SK-N-SH treated with all-trans-retinoic acid at 6 μM for 48 hours (cell line): ENCODE data around the gene CASP3.

ENCODE experiments used
- ATAC-seq: fragments of 200-7000 bp; cut with Tn5 transposase; 3 replicates; pipeline ENCODE4 v1.9.1; 2020; ENCODE audit warnings: mild to moderate bottlenecking, moderate library complexity
- ARNTL ChIP-seq: fragments of 450-650 bp; formaldehyde crosslinking; IDR thresholded peaks from 2 replicates; pipeline ENCODE4 v1.5.0; 2020; ENCODE audit warnings: low read depth, mild to moderate bottlenecking, moderate library complexity, borderline replicate concordance
- BACH2 ChIP-seq: fragments of 250-450 bp; sonication (Bioruptor Pico); IDR thresholded peaks from 2 replicates; pipeline ENCODE4 v1.9.0; 2021; ENCODE audit warnings: mild to moderate bottlenecking, borderline replicate concordance
- CREB5 ChIP-seq: fragments of 250-450 bp; sonication (Bioruptor Pico); IDR thresholded peaks from 2 replicates; pipeline ENCODE4 v1.5.1; 2020; ENCODE audit warnings: low read depth, mild to moderate bottlenecking, moderate library complexity
- CSDC2 ChIP-seq: fragments of 250-450 bp; sonication (Bioruptor Pico); IDR thresholded peaks from 2 replicates; pipeline ENCODE4 v1.5.0; 2020; ENCODE audit warnings: mild to moderate bottlenecking, moderate library complexity
- ESRRG ChIP-seq: fragments of 250-450 bp; sonication (Bioruptor Pico); IDR thresholded peaks from 2 replicates; pipeline ENCODE4 v1.6.1; 2021; ENCODE audit warnings: mild to moderate bottlenecking
- GLIS3 ChIP-seq: fragments of 250-450 bp; sonication (Bioruptor Pico); IDR thresholded peaks from 2 replicates; pipeline ENCODE4 v1.5.0; 2020; ENCODE audit warnings: mild to moderate bottlenecking, moderate library complexity
- ISL1 ChIP-seq: fragments of 250-450 bp; sonication (Bioruptor Pico); IDR thresholded peaks from 2 replicates; pipeline ENCODE4 v2.1.2; 2022; ENCODE audit warnings: mild to moderate bottlenecking, moderate library complexity
- OSR1 ChIP-seq: fragments of 250-450 bp; sonication (Bioruptor Pico); IDR thresholded peaks from 2 replicates; pipeline ENCODE4 v1.8.0; 2022; ENCODE audit warnings: moderate library complexity, mild to moderate bottlenecking, inconsistent platforms
- PATZ1 ChIP-seq: fragments of 250-450 bp; sonication (Bioruptor Pico); IDR thresholded peaks from 2 replicates; pipeline ENCODE4 v1.8.0; 2020; ENCODE audit warnings: mild to moderate bottlenecking, moderate library complexity, borderline replicate concordance
- POU6F1 ChIP-seq: fragments of 250-450 bp; sonication (Bioruptor Pico); IDR thresholded peaks from 2 replicates; pipeline ENCODE4 v1.8.0; 2021; ENCODE audit warnings: low read depth, mild to moderate bottlenecking, moderate library complexity, borderline replicate concordance
- SNAI2 ChIP-seq: fragments of 250-450 bp; sonication (Bioruptor Pico); IDR thresholded peaks from 2 replicates; pipeline ENCODE4 v1.5.0; 2020; ENCODE audit warnings: mild to moderate bottlenecking, moderate library complexity
- TCF4 ChIP-seq: fragments of 250-450 bp; sonication (Bioruptor Pico); IDR thresholded peaks from 2 replicates; pipeline ENCODE4 v1.8.0; 2021; ENCODE audit warnings: mild to moderate bottlenecking, moderate library complexity, borderline replicate concordance
- TOX ChIP-seq: fragments of 250-450 bp; sonication (Bioruptor Pico); IDR thresholded peaks from 2 replicates; pipeline ENCODE4 v1.8.0; 2021; ENCODE audit warnings: mild to moderate bottlenecking, moderate library complexity, borderline replicate concordance
- TSHZ2 ChIP-seq: fragments of 250-450 bp; sonication (Bioruptor Pico); IDR thresholded peaks from 2 replicates; pipeline ENCODE4 v1.5.0; 2020; ENCODE audit warnings: mild to moderate bottlenecking, moderate library complexity
- ZC3H10 ChIP-seq: fragments of 250-450 bp; sonication (Bioruptor Pico); IDR thresholded peaks from 2 replicates; pipeline ENCODE4 v1.5.1; 2021; ENCODE audit warnings: mild to moderate bottlenecking, moderate library complexity
- ZFP3 ChIP-seq: fragments of 250-450 bp; sonication (Bioruptor Pico); IDR thresholded peaks from 2 replicates; pipeline ENCODE4 v1.5.0; 2020; ENCODE audit warnings: mild to moderate bottlenecking, moderate library complexity
- ZFP30 ChIP-seq: fragments of 450-650 bp; formaldehyde crosslinking; IDR thresholded peaks from 2 replicates; pipeline ENCODE4 v1.5.0; 2022; ENCODE audit warnings: mild to moderate bottlenecking, moderate library complexity
- ZNF565 ChIP-seq: fragments of 450-650 bp; formaldehyde crosslinking; conservative IDR thresholded peaks from 2 replicates; pipeline ENCODE4 v1.5.0; 2020; ENCODE audit warnings: low read depth, mild to moderate bottlenecking, moderate library complexity
- ZNF70 ChIP-seq: fragments of 450-650 bp; formaldehyde crosslinking; IDR thresholded peaks from 2 replicates; pipeline ENCODE4 v1.5.0; 2020; ENCODE audit warnings: mild to moderate bottlenecking, moderate library complexity
- ZNF8 ChIP-seq: fragments of 450-650 bp; formaldehyde crosslinking; IDR thresholded peaks from 2 replicates; pipeline ENCODE4 v1.5.0; 2020; ENCODE audit warnings: mild to moderate bottlenecking, moderate library complexity

CASP3 gene

GRCh38 chr4:184596044-184596616 is 53.1 kb downstream of the CASP3 start:
- ATAC-seq = no peak
- TF ChIP-seq ZFP30 (CRISPR knock-in tag) (no peak), ISL1 (CRISPR knock-in tag) (no peak), ZFP3 (CRISPR knock-in tag) (no peak), GLIS3 (CRISPR knock-in tag) (no peak)
- TF ChIP-seq, all 23 proteins: peak for 0

DNA sequence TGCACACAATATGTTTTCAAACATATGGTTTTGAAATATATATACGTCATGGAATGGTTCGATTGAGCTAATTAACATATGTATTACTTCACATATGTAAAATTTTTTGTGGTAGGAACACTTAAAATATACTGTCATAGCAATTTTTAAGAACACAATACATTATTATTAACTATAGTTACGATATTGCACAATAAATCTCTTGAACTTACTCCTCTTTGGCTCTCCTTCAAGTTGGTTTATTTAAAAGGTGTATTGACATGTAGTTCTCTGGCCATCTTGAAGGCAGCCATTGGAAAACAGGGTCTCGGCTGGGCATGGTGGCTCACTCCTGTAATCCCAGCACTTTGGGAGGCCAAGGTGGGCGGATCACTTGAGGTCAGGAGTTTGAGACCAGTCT is 53.8 kb downstream of the CASP3 start:
- TF ChIP-seq ZNF565 (CRISPR knock-in tag) (no peak), ISL1 (CRISPR knock-in tag) (no peak), CSDC2 (CRISPR knock-in tag) (no peak), POU6F1 (CRISPR knock-in tag) (no peak), TSHZ2 (CRISPR knock-in tag) (no peak), SNAI2 (CRISPR knock-in tag) (no peak), TCF4 (CRISPR knock-in tag) (no peak), PATZ1 (CRISPR knock-in tag) (no peak), CREB5 (CRISPR knock-in tag) (no peak), ZFP30 (CRISPR knock-in tag) (no peak), ZNF70 (CRISPR knock-in tag) (no peak), BACH2 (no peak), OSR1 (CRISPR knock-in tag) (no peak), ZNF8 (no peak), ESRRG (CRISPR knock-in tag) (no peak), ARNTL (CRISPR knock-in tag) (no peak), GLIS3 (CRISPR knock-in tag) (no peak), ZC3H10 (CRISPR knock-in tag) (no peak), TOX (CRISPR knock-in tag) (no peak), ZFP3 (CRISPR knock-in tag) (no peak)
- no peak for ATAC-seq

- no peak for ATAC-seq
- no peak for TF ChIP-seq ZNF565 (CRISPR knock-in tag)
- TF ChIP-seq SNAI2 (CRISPR knock-in tag) = no peak
- no peak for TF ChIP-seq CSDC2 (CRISPR knock-in tag)
- no peak for TF ChIP-seq PATZ1 (CRISPR knock-in tag)
- TF ChIP-seq BACH2 = no peak
- TF ChIP-seq CREB5 (CRISPR knock-in tag) = no peak
- TF ChIP-seq TSHZ2 (CRISPR knock-in tag) = no peak
- TF ChIP-seq OSR1 (CRISPR knock-in tag) = no peak
- TF ChIP-seq TOX (CRISPR knock-in tag) = no peak
- TF ChIP-seq POU6F1 (CRISPR knock-in tag) = no peak
- no peak for TF ChIP-seq ZFP30 (CRISPR knock-in tag)
- TF ChIP-seq ZNF8 = no peak
- TF ChIP-seq TCF4 (CRISPR knock-in tag) = no peak
Measured at GRCh38 chr4:184593461-184593860, 55.8 kb downstream of the CASP3 start.
